H1 (cell line): ENCODE measurements around the gene SOX8. TPM values are rescaled to one million over a fixed set of nuclear protein-coding genes. Genes with fewer than 3 reads are reported as not detected.

Experiments used
- CTCF ChIA-PET: fragments of 300-600 bp; sonication (Branson Sonifier 250); formaldehyde crosslinking; loops from one replicate; lab custom pipeline; 2021; ENCODE audit not compliant: partially characterized antibody; lab: Charles Lee
- POLR2A ChIA-PET: fragments of 300-600 bp; sonication (Branson Sonifier 250); formaldehyde crosslinking; loops from one replicate; lab custom pipeline; 2021; ENCODE audit warnings: inconsistent platforms; ENCODE audit not compliant: partially characterized antibody; lab: Charles Lee
- DNase-seq, 2 experiments: peaks; one replicate each; pipeline versions ENCODE4 v3.0.0 to v3.0.0-alpha.2; 2010 to 2022; ENCODE audit warnings: low spot score in 2 of 2, low read depth in 1 of 2, mixed read lengths in 1 of 2
- FAIRE-seq: peaks from 2 replicates; lab custom pipeline; 2011; peaks lifted over from hg19 to GRCh38; lab: Jason Lieb, UNC
- H2AFZ ChIP-seq: 2 replicates; pipeline ENCODE4 v1.8.1; 2012; ENCODE audit warnings: low read length, inconsistent platforms
- H2AK5ac ChIP-seq: 2 replicates; pipeline ENCODE4 v1.6.1; 2013; ENCODE audit warnings: low read depth, low read length
- H2BK120ac ChIP-seq: replicated peaks from 2 replicates; pipeline ENCODE3; 2013; ENCODE audit warnings: low read depth, low read length, inconsistent platforms
- H2BK12ac ChIP-seq: 2 replicates; pipeline ENCODE4 v1.6.1; 2013; ENCODE audit warnings: low read depth, low read length
- H2BK15ac ChIP-seq: 2 replicates; pipeline ENCODE4 v1.6.1; 2013; ENCODE audit warnings: low read length
- H2BK20ac ChIP-seq: 2 replicates; pipeline ENCODE4 v1.6.1; 2013; ENCODE audit warnings: low read length
- H2BK5ac ChIP-seq: 2 replicates; pipeline ENCODE4 v1.6.1; 2013; ENCODE audit warnings: low read depth, low read length
- H3K14ac ChIP-seq: 2 replicates; pipeline ENCODE4 v1.6.1; 2013; ENCODE audit warnings: inconsistent platforms; ENCODE audit not compliant: insufficient read length
- H3K18ac ChIP-seq: 2 replicates; pipeline ENCODE4 v1.6.1; 2013; ENCODE audit warnings: low read length; ENCODE audit errors: extremely low read depth
- H3K23ac ChIP-seq: 2 replicates; pipeline ENCODE4 v1.6.1; 2013; ENCODE audit warnings: inconsistent platforms; ENCODE audit not compliant: insufficient read length
- H3K23me2 ChIP-seq: 2 replicates; pipeline ENCODE4 v1.6.1; 2013; ENCODE audit warnings: low read depth, low read length
- H3K27ac ChIP-seq: 2 replicates; pipeline ENCODE4 v1.6.1; 2011; ENCODE audit warnings: low read depth, low read length, inconsistent platforms
- H3K27me3 ChIP-seq, 4 experiments: replicated peaks in 1 of 4; 1 replicate in 1 of 4; 2 replicates in 3 of 4; pipeline versions ENCODE4 v1.6.1 to v1.8.1; 2011 to 2013; ENCODE audit warnings: low read length in 3 of 4, mild to moderate bottlenecking in 3 of 4, inconsistent platforms in 2 of 4, mixed read lengths in 2 of 4, moderate library complexity in 1 of 4; ENCODE audit not compliant: control insufficient read depth in 3 of 4, insufficient read depth in 3 of 4; ENCODE audit errors: extremely low read depth in 1 of 4
- H3K36me3 ChIP-seq, 4 experiments: 2 replicates each; pipeline versions ENCODE4 v1.6.1 to v1.8.1; 2011 to 2013; ENCODE audit warnings: mild to moderate bottlenecking in 4 of 4, low read length in 3 of 4, moderate library complexity in 2 of 4, control low read depth in 1 of 4, inconsistent platforms in 1 of 4; ENCODE audit not compliant: insufficient read depth in 4 of 4, control insufficient read depth in 2 of 4
- H3K4ac ChIP-seq: replicated peaks from 2 replicates; pipeline ENCODE3; 2013; ENCODE audit warnings: low read length, low read depth, mixed read lengths, inconsistent platforms; ENCODE audit not compliant: insufficient read length
- H3K4me1 ChIP-seq, 4 experiments: replicated peaks in 1 of 4; 1 replicate in 1 of 4; 2 replicates in 3 of 4; pipeline versions ENCODE4 v1.6.1 to v1.8.1; 2011 to 2013; ENCODE audit warnings: low read length in 3 of 4, inconsistent platforms in 2 of 4, mixed read lengths in 1 of 4; ENCODE audit not compliant: insufficient read depth in 4 of 4, control insufficient read depth in 3 of 4
- H3K4me2 ChIP-seq, 2 experiments: 2 replicates each; pipeline versions ENCODE4 v1.6.1 to v1.8.1; 2011 to 2013; ENCODE audit warnings: low read depth in 2 of 2, low read length in 2 of 2, control low read depth in 1 of 2, inconsistent platforms in 1 of 2, mild to moderate bottlenecking in 1 of 2; ENCODE audit not compliant: insufficient read depth in 1 of 2
- H3K4me3 ChIP-seq, 4 experiments: fragments of 200-600, 300-600 bp in 1 of 4; sonication (generic), shearing (Covaris generic), sonication (Bioruptor Twin) in 1 of 4; 2 replicates each; pipeline versions ENCODE4 v1.5.1 to v1.8.1; 2011 to 2016; ENCODE audit warnings: low read length in 4 of 4, low read depth in 3 of 4, control low read depth in 2 of 4, inconsistent platforms in 2 of 4, mild to moderate bottlenecking in 2 of 4, mixed read lengths in 1 of 4, moderate library complexity in 1 of 4; ENCODE audit not compliant: insufficient read depth in 2 of 4; ENCODE audit errors: extremely low read depth in 1 of 4
- H3K56ac ChIP-seq: replicated peaks from 2 replicates; pipeline ENCODE3; 2013; ENCODE audit warnings: low read depth, mild to moderate bottlenecking, mixed read lengths, low read length, inconsistent platforms; ENCODE audit not compliant: insufficient read length
- H3K79me1 ChIP-seq: 2 replicates; pipeline ENCODE4 v1.6.1; 2013; ENCODE audit warnings: low read depth, low read length, control low read depth
- H3K79me2 ChIP-seq, 2 experiments: 2 replicates each; pipeline versions ENCODE4 v1.6.1 to v1.8.1; 2012 to 2013; ENCODE audit warnings: low read length in 2 of 2, mild to moderate bottlenecking in 2 of 2, inconsistent platforms in 1 of 2; ENCODE audit not compliant: insufficient read depth in 2 of 2, control insufficient read depth in 1 of 2
- H3K9ac ChIP-seq, 4 experiments: replicated peaks in 1 of 4; 1 replicate in 1 of 4; 2 replicates in 3 of 4; pipeline versions ENCODE4 v1.6.1 to v1.8.1; 2011 to 2013; ENCODE audit warnings: low read depth in 3 of 4, low read length in 3 of 4, control low read depth in 2 of 4, mild to moderate bottlenecking in 2 of 4, moderate library complexity in 2 of 4, inconsistent platforms in 1 of 4; ENCODE audit errors: extremely low read depth in 1 of 4
- H3K9me3 ChIP-seq, 2 experiments: 2 replicates each; pipeline versions ENCODE4 v1.6.1 to v1.8.1; 2012 to 2013; ENCODE audit warnings: mild to moderate bottlenecking in 2 of 2, moderate library complexity in 2 of 2, control low read depth in 1 of 2, inconsistent platforms in 1 of 2, low read depth in 1 of 2, low read length in 1 of 2, mixed read lengths in 1 of 2; ENCODE audit not compliant: insufficient read depth in 2 of 2
- H4K20me1 ChIP-seq, 2 experiments: replicated peaks in 1 of 2; 2 replicates each; pipeline versions ENCODE3 to v1.8.1; 2011 to 2013; ENCODE audit warnings: inconsistent platforms in 2 of 2, low read length in 2 of 2, mild to moderate bottlenecking in 1 of 2; ENCODE audit not compliant: insufficient read depth in 2 of 2, control insufficient read depth in 1 of 2
- H4K5ac ChIP-seq: 2 replicates; pipeline ENCODE4 v1.6.1; 2013; ENCODE audit warnings: low read length, low read depth, mixed read lengths, inconsistent platforms; ENCODE audit not compliant: insufficient read length
- H4K8ac ChIP-seq: 2 replicates; pipeline ENCODE4 v1.8.0; 2013; ENCODE audit warnings: mild to moderate bottlenecking, moderate library complexity, low read length, inconsistent platforms; ENCODE audit not compliant: insufficient read depth; ENCODE audit errors: extremely low read depth
- H4K91ac ChIP-seq: replicated peaks from 2 replicates; pipeline ENCODE3; 2013; ENCODE audit warnings: low read length, mixed read lengths, inconsistent platforms; ENCODE audit not compliant: insufficient read length
- CBX5 ChIP-seq: fragments of 300-800, 300-1000 bp; sonication (generic); IDR thresholded peaks from 2 replicates; pipeline ENCODE4 v1.7.1; 2016; ENCODE audit warnings: antibody characterized with exemption, low read length, low read depth
- CBX8 ChIP-seq: fragments of 300-800, 300-1000 bp; sonication (generic); IDR thresholded peaks from 2 replicates; pipeline ENCODE4 v1.7.1; 2016; ENCODE audit warnings: low read depth, low read length, borderline replicate concordance
- CEBPB ChIP-seq: IDR thresholded peaks from 2 replicates; pipeline ENCODE4 v1.6.1; 2012; ENCODE audit warnings: low read depth, low read length
- KDM4A ChIP-seq: IDR thresholded peaks from one replicate; pipeline ENCODE4 v1.7.1; 2012; ENCODE audit warnings: low read depth, mild to moderate bottlenecking, moderate library complexity, low read length, inconsistent platforms; ENCODE audit not compliant: severe bottlenecking
- RAD21 ChIP-seq, 2 experiments: IDR thresholded peaks in 1 of 2; conservative IDR thresholded peaks in 1 of 2; 2 replicates each; pipeline ENCODE4 v1.6.1; 2011; ENCODE audit warnings: low read depth in 2 of 2, low read length in 2 of 2, improper control_type of control experiment in 1 of 2, inconsistent platforms in 1 of 2, mild to moderate bottlenecking in 1 of 2, moderate library complexity in 1 of 2
- WGBS, 2 experiments: shearing (Covaris generic) in 1 of 2; methylation state at CpG; one replicate each; pipeline versions ENCODE4 v1.1.6 to v1.1.7; 2013 to 2015; ENCODE audit warnings: low lambda C conversion rate in 2 of 2, mixed read lengths in 2 of 2, inconsistent platforms in 1 of 2, low coverage in 1 of 2, missing lambda C conversion rate in 1 of 2; ENCODE audit not compliant: insufficient replicate concordance in 2 of 2, insufficient coverage in 1 of 2, insufficient read length in 1 of 2; ENCODE audit errors: extremely low coverage in 1 of 2, missing lambda C conversion rate in 1 of 2; 5-methylcytosine and 5-hydroxymethylcytosine counted together
- polyA plus RNA-seq, 7 experiments: library from polyadenylated mRNA; depleted of rRNA in 3 of 7; stranded (reverse) in 5 of 7; unstranded in 2 of 7; fragments of >200 nt in 5 of 7; fragments of 200-250 nt in 2 of 7; gene quantifications; 1 replicate in 5 of 7; 2 replicates in 1 of 7; 4 replicates in 1 of 7; pipeline versions ENCODE4 v1.2.1 to v1.2.3, GENCODE V29; 2011 to 2013; ENCODE audit warnings: missing spikeins in 2 of 7, mixed read lengths in 2 of 7
- total RNA-seq: library from RNA; stranded (reverse); fragmentation: NEBNext Ultra II Directional; extraction: Animal tissue kit (Norgen Biotek cat#: 25700); gene quantifications from 2 replicates; pipeline ENCODE4 v1.2.1, GENCODE V29; 2021
- TF ChIP-seq, protein P1 (sequence below): IDR thresholded peaks from 2 replicates; pipeline ENCODE4 v1.6.1; 2012; ENCODE audit warnings: inconsistent platforms

SOX8 gene
- total and polyA plus RNA-seq, 2 of the 8 experiments (the other 6 are each of a cell fraction or from before 2014, with no cell fraction given): 2.2 to 5.7 TPM

DNA sequence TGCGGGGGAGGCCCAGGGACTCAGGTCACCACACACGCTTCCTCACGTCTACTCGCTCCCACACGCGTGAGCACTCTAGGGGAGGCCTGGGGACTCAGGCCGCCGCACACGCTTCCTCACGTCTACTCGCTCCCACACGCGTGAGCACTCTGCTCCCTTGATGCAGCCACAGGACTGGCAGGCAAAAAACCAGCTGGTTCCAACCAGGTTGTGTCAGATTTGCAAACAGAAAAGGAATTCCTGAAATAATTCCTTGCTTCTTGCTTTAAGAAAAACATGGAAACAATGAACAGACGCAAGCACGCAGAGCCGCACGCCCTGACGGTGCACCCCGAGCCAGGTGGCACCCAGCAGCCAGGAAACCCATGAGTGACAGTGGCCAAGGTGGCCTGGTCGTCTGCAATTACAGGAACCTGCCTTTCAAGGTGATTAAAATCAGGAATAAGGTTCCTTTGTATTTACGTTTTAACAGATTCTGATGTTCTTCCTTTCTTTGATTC lies 48.7 kb upstream of the SOX8 start:
- CTCF ChIA-PET: no interaction called here
- H3K36me3 ChIP-seq: no peaks in the 10 kb centered on the region
- H3K4ac ChIP-seq: no peak overlapping the region
- H2AK5ac ChIP-seq: no peak overlapping the region
- no peak overlapping the region for H3K14ac ChIP-seq
- no peak overlapping the region for H4K8ac ChIP-seq
- H3K4me3 ChIP-seq: no peak overlapping the region
- POLR2A ChIA-PET: no interaction called here
- TF ChIP-seq, protein P1, sequence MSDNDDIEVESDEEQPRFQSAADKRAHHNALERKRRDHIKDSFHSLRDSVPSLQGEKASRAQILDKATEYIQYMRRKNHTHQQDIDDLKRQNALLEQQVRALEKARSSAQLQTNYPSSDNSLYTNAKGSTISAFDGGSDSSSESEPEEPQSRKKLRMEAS: no peak
- no peak for TF ChIP-seq CEBPB
- no peak for TF ChIP-seq CBX5
- TF ChIP-seq KDM4A: no peak
- TF ChIP-seq CBX8: no peak
- no peak for TF ChIP-seq RAD21 (IDR thresholded peaks at IDR 0.05 in 1 of 2, conservative IDR thresholded peaks at IDR 0.05 in 1 of 2; ENCODE audit: low read depth in 2 of 2, low read length in 2 of 2)
- FAIRE-seq: no peak
- H3K27ac ChIP-seq: no peak overlapping the region
- H4K91ac ChIP-seq: no peak overlapping the region
- H3K9ac ChIP-seq: no peak overlapping the region
- H3K27me3 ChIP-seq: no peaks in the 10 kb centered on the region
- H2BK5ac ChIP-seq: no peak overlapping the region
- H3K23me2 ChIP-seq: no peaks in the 10 kb centered on the region
- H2BK12ac ChIP-seq: no peak overlapping the region
- no peak overlapping the region for H3K56ac ChIP-seq
- H3K79me2 ChIP-seq: no peaks in the 10 kb centered on the region
- no peak overlapping the region for H2BK20ac ChIP-seq
- WGBS, 2 experiments: 83% methylated on average over 21 of the region's 21 CpGs; no CpG with 5 or more reads in 1 of the 2 experiments
- peaks cover 0 to 6% (median 3%) of the 10 kb centered on the region in 4 experiments; a peak in 3 of 7 replicates for H3K4me1 ChIP-seq
- H2BK15ac ChIP-seq: no peak overlapping the region
- no peak overlapping the region for H3K18ac ChIP-seq
- DNase-seq: no peak
- H4K5ac ChIP-seq: no peak overlapping the region
- H3K79me1 ChIP-seq: no peaks in the 10 kb centered on the region
- H2BK120ac ChIP-seq: no peak overlapping the region
- no peak overlapping the region for H3K4me2 ChIP-seq
- H3K23ac ChIP-seq: no peak overlapping the region
- H4K20me1 ChIP-seq: no peaks in the 10 kb centered on the region
- H2AFZ ChIP-seq: no peak overlapping the region
- H3K9me3 ChIP-seq: peaks cover 2 to 50% of the 10 kb centered on the region in 2 experiments; a peak in 1 of 4 replicates
